ENCODE measurements around the gene SDHC. TPM values are rescaled to one million over a fixed set of nuclear protein-coding genes. Genes with fewer than 3 reads are reported as not detected.

Gene SDHC
- total RNA-seq, 1 experiment from 2014 or later, result 221 TPM

DNA sequence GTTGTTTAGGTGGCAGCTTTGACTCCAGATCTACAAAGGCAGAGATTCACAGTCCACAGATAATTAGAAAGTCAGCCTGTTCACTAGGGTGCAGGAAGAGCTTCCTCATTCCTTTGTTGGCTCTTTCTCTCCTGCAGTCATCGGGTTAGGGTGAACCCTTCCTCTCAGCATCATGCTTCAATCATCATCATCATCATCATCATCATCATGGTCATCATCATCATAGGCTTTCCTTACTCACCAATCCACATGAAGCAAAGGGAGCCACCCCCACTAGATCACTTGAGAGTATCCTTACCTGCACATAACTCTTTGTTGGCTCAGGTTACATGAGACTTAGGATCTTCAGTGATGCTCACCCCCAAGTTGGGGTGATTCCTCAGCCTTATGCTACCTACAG, 23.4 kb upstream of the SDHC start:
- CTCF ChIA-PET, result interaction anchor here (0.6 to 1.1 kb wide), 7 partner anchors 13 to 79 kb away, joined by 3 to 9 read pairs (median 3); partner anchors contain the start of genes SDHC and TOMM40L
- no TSS peak for BruUV-seq (replicated peaks)
- ATAC-seq (no peak), DNase-seq (ENCODE audit: low read depth, low spot score) (no peak)
- H3K4me1 ChIP-seq (ENCODE audit: control insufficient read depth, insufficient read depth, low read length), result no peaks in the 10 kb centered on the region
- H3K9me3 ChIP-seq (ENCODE audit: control insufficient read depth, insufficient read depth, low read depth, low read length), result no peaks in the 10 kb centered on the region
- TF ChIP-seq TCF7L2 (IDR thresholded peaks at IDR 0.05; ENCODE audit: low read depth, low read length), result no peak
- no peak for TF ChIP-seq CTCF (IDR thresholded peaks at IDR 0.05)
- no peak for TF ChIP-seq SIN3A (IDR thresholded peaks at IDR 0.05; ENCODE audit: borderline replicate concordance, insufficient read depth, low read depth, low read length)
- no peak for TF ChIP-seq POLR2AphosphoS5 (IDR thresholded peaks at IDR 0.05; ENCODE audit: low read depth, low read length)
- TF ChIP-seq, protein P1, sequence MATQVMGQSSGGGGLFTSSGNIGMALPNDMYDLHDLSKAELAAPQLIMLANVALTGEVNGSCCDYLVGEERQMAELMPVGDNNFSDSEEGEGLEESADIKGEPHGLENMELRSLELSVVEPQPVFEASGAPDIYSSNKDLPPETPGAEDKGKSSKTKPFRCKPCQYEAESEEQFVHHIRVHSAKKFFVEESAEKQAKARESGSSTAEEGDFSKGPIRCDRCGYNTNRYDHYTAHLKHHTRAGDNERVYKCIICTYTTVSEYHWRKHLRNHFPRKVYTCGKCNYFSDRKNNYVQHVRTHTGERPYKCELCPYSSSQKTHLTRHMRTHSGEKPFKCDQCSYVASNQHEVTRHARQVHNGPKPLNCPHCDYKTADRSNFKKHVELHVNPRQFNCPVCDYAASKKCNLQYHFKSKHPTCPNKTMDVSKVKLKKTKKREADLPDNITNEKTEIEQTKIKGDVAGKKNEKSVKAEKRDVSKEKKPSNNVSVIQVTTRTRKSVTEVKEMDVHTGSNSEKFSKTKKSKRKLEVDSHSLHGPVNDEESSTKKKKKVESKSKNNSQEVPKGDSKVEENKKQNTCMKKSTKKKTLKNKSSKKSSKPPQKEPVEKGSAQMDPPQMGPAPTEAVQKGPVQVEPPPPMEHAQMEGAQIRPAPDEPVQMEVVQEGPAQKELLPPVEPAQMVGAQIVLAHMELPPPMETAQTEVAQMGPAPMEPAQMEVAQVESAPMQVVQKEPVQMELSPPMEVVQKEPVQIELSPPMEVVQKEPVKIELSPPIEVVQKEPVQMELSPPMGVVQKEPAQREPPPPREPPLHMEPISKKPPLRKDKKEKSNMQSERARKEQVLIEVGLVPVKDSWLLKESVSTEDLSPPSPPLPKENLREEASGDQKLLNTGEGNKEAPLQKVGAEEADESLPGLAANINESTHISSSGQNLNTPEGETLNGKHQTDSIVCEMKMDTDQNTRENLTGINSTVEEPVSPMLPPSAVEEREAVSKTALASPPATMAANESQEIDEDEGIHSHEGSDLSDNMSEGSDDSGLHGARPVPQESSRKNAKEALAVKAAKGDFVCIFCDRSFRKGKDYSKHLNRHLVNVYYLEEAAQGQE (IDR thresholded peaks at IDR 0.05; ENCODE audit: insufficient read depth in 1 of 2, low read depth in 2 of 2, low read length in 1 of 2), result no peak
- in situ Hi-C loops (cut with HindIII; ENCODE audit: low pct_unique_long_range_greater_than_20kb, low sequenced_read_pairs) (no loop called here), intact Hi-C loops (cut with micrococcal nuclease; ENCODE audit: unreplicated experiment) (loop anchor here (5.0 kb wide), 1 partner anchor 63 kb away; the partner anchor contains the start of gene TOMM40L)
- H3K27me3 ChIP-seq (ENCODE audit: control insufficient read depth, insufficient read depth, low read length), result peaks cover 2% of the 10 kb centered on the region; the same call in 1 of the 2 replicates
- H3K36me3 ChIP-seq (ENCODE audit: control insufficient read depth, insufficient read depth, low read length), result no peaks in the 10 kb centered on the region
- no peak overlapping the region for H3K27ac ChIP-seq (ENCODE audit: low read length)
- POLR2A ChIA-PET, result interaction anchor here (0.9 kb wide), 1 partner anchor 65 kb away, joined by 3 read pairs; the partner anchor contains the start of gene TOMM40L
- no peak overlapping the region for H3K4me3 ChIP-seq (ENCODE audit: low read depth in 2 of 2, low read length in 2 of 2)

- no peak for ATAC-seq
- Histone ChIP-seq H3K4me1 (ENCODE audit: control insufficient read depth, insufficient read depth, low read length) (no peaks in the 10 kb centered on the region), H3K9me3 (ENCODE audit: control insufficient read depth, insufficient read depth, low read depth, low read length) (no peaks in the 10 kb centered on the region), H3K36me3 (ENCODE audit: control insufficient read depth, insufficient read depth, low read length) (no peaks in the 10 kb centered on the region), H3K4me3 (ENCODE audit: low read depth in 2 of 2, low read length in 2 of 2) (no peak overlapping the region), H3K27ac (ENCODE audit: low read length) (no peak overlapping the region), H3K27me3 (ENCODE audit: control insufficient read depth, insufficient read depth, low read length) (no peaks in the 10 kb centered on the region)
- ChIA-PET POLR2A (no interaction called here), CTCF (interaction anchor here (0.5 kb wide), 1 partner anchor 77 kb away, joined by 6 read pairs; no protein-coding TSS in a partner anchor)
- TF ChIP-seq POLR2AphosphoS5 (IDR thresholded peaks at IDR 0.05; ENCODE audit: low read depth, low read length) (no peak), TCF7L2 (IDR thresholded peaks at IDR 0.05; ENCODE audit: low read depth, low read length) (no peak)
- DNase-seq (ENCODE audit: low read depth, low spot score), result no peak
- BruUV-seq (replicated peaks), result no TSS peak
- in situ Hi-C loops (cut with HindIII; ENCODE audit: low pct_unique_long_range_greater_than_20kb, low sequenced_read_pairs) (no loop called here), intact Hi-C loops (cut with micrococcal nuclease; ENCODE audit: unreplicated experiment) (no loop called here)
These were observed 16.8 kb upstream of the SDHC start for GRCh38 chr1:161297415-161297814.

- Histone ChIP-seq H3K27me3 (ENCODE audit: control insufficient read depth, insufficient read depth, low read length) (no peaks in the 10 kb centered on the region), H3K27ac (ENCODE audit: low read length) (no peak overlapping the region), H3K36me3 (ENCODE audit: control insufficient read depth, insufficient read depth, low read length) (no peaks in the 10 kb centered on the region), H3K4me1 (ENCODE audit: control insufficient read depth, insufficient read depth, low read length) (no peaks in the 10 kb centered on the region), H3K9me3 (ENCODE audit: control insufficient read depth, insufficient read depth, low read depth, low read length) (no peaks in the 10 kb centered on the region), H3K4me3 (ENCODE audit: low read depth in 2 of 2, low read length in 2 of 2) (no peak overlapping the region)
- ATAC-seq (no peak), DNase-seq (ENCODE audit: low read depth, low spot score) (no peak)
- POLR2A ChIA-PET, result no interaction called here
- intact Hi-C loops (cut with micrococcal nuclease; ENCODE audit: unreplicated experiment) (no loop called here), in situ Hi-C loops (cut with HindIII; ENCODE audit: low pct_unique_long_range_greater_than_20kb, low sequenced_read_pairs) (no loop called here)
- no peak for TF ChIP-seq POLR2AphosphoS5 (IDR thresholded peaks at IDR 0.05; ENCODE audit: low read depth, low read length)
- TF ChIP-seq, protein P1 (IDR thresholded peaks at IDR 0.05; ENCODE audit: insufficient read depth in 1 of 2, low read depth in 2 of 2, low read length in 1 of 2), result no peak
- TF ChIP-seq TCF7L2 (IDR thresholded peaks at IDR 0.05; ENCODE audit: low read depth, low read length), result no peak
- TF ChIP-seq CTCF (IDR thresholded peaks at IDR 0.05), result no peak
- no peak for TF ChIP-seq SIN3A (IDR thresholded peaks at IDR 0.05; ENCODE audit: borderline replicate concordance, insufficient read depth, low read depth, low read length)
- CTCF ChIA-PET, result no interaction called here
- BruUV-seq (replicated peaks), result no TSS peak
These were observed 16.1 kb upstream of the SDHC start for GRCh38 chr1:161298116-161298515.
